Measurements from ENCODE around the gene HDAC9.

The HDAC9 gene

GRCh38 chr7:18495412-18496340 is at the start of gene HDAC9:
Gene HDAC9, plus strand, starts transcription at chr7:18495749. Its CDS starts 554 bp downstream, at chr7:18496303.
- Histone ChIP-seq H3K4me3 (peak within 1 kb of the TSS; percentile 73), H3K27me3 (no peaks in the 10 kb centered on the region), H3K4me1 (peaks cover 50% of the 10 kb centered on the region), H4K20me1 (no peaks in the 10 kb centered on the region), H3K36me3 (0 out of 2 replicates have a peak, but pooled peaks cover 4% of the 10 kb centered on the region), H3K9ac (peak within 1 kb of the TSS; percentile 81), H3K27ac (peak within 1 kb of the TSS; percentile 87), H3K9me3 (no peaks in the 10 kb centered on the region), H3K4me2 (peak within 1 kb of the TSS; percentile 85)
- TF ChIP-seq Cebpa-rat (IDR thresholded peaks at IDR 0.05): no peak

DNA sequence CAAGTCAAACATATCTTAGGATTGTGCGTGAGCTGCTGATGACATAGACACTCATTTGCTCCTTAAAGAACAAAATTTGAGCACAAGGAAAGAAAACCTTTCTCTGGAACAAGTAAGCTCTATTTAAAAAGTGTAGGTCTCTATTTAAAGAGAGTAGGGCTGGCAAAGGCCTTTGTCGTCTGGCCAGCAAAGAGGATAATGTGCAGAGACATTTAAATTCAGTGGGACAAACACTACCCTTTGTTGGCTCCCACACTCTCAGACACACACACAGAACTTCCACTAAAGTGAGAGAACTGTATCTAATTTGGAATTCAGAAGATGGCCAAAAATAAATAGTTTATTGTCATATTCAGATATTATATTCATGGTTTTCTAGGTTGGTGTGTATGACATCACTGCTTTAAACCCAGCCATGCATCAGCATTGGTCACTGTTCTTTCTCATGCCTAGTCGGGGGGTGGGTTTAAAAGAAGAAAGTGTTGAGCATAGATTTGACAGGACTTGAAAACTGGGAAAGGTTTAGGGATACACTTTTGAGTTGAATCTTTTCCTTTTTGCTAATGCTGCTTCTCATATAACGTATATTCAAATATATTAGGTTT is 49.5 kb upstream of the HDAC9 start:
- Histone ChIP-seq H3K4me1 (peaks cover 25% of the 10 kb centered on the region), H3K4me2 (peak overlapping the region; percentile 13; the same call in 1 of the 2 replicates), H3K27ac (no peak overlapping the region), H3K36me3 (no peaks in the 10 kb centered on the region), H3K4me3 (no peak overlapping the region), H3K9ac (no peak overlapping the region), H3K27me3 (no peaks in the 10 kb centered on the region), H4K20me1 (no peaks in the 10 kb centered on the region), H3K9me3 (no peaks in the 10 kb centered on the region)
- no peak for TF ChIP-seq Cebpa-rat (IDR thresholded peaks at IDR 0.05)

DNA sequence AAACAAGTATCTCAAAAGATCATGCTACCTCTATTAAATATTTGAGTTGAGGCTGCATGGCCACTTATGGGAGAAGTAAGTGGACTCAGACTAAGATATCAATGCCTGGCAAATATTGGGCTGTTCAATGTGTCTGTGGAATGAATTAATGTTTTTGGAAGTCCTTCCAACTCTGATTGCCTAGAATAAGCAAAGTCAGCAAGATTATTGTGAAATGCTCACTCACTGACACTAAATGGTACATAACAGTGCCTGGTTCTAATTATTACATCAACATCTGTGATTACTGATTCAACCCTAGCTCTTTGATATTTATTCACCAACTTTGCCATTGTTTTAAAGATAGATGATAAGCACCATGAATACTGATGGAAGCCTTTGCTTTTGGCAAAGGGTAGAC is 45.5 kb upstream of the HDAC9 start:
- Histone ChIP-seq H3K4me2 (no peak overlapping the region), H3K27ac (no peak overlapping the region), H3K27me3 (no peaks in the 10 kb centered on the region), H3K36me3 (no peaks in the 10 kb centered on the region), H4K20me1 (no peaks in the 10 kb centered on the region), H3K9me3 (peaks cover 11% of the 10 kb centered on the region), H3K4me1 (peaks cover 13% of the 10 kb centered on the region; the same call in 1 of the 2 replicates), H3K9ac (no peak overlapping the region), H3K4me3 (no peak overlapping the region)
- TF ChIP-seq Cebpa-rat (IDR thresholded peaks at IDR 0.05): no peak

- Histone ChIP-seq H3K4me3 (no peak overlapping the region), H3K4me2 (no peak overlapping the region), H3K36me3 (no peaks in the 10 kb centered on the region), H3K9me3 (peaks cover 11% of the 10 kb centered on the region), H3K27me3 (no peaks in the 10 kb centered on the region), H3K4me1 (peaks cover 6% of the 10 kb centered on the region; the same call in 1 of the 2 replicates), H3K9ac (no peak overlapping the region), H3K27ac (no peak overlapping the region), H4K20me1 (no peaks in the 10 kb centered on the region)
- TF ChIP-seq Cebpa-rat (IDR thresholded peaks at IDR 0.05): no peak
These were observed 39.9 kb upstream of the HDAC9 start for GRCh38 chr7:18455606-18456005.

GRCh38 chr7:18457832-18458231 is 37.7 kb upstream of the HDAC9 start:
- Histone ChIP-seq H3K4me2 (no peak overlapping the region), H3K9me3 (no peaks in the 10 kb centered on the region), H3K27ac (no peak overlapping the region), H3K4me1 (peaks cover 6% of the 10 kb centered on the region; the same call in 1 of the 2 replicates), H4K20me1 (no peaks in the 10 kb centered on the region), H3K9ac (no peak overlapping the region), H3K27me3 (no peaks in the 10 kb centered on the region), H3K4me3 (no peak overlapping the region), H3K36me3 (no peaks in the 10 kb centered on the region)
- TF ChIP-seq Cebpa-rat (IDR thresholded peaks at IDR 0.05): no peak

DNA sequence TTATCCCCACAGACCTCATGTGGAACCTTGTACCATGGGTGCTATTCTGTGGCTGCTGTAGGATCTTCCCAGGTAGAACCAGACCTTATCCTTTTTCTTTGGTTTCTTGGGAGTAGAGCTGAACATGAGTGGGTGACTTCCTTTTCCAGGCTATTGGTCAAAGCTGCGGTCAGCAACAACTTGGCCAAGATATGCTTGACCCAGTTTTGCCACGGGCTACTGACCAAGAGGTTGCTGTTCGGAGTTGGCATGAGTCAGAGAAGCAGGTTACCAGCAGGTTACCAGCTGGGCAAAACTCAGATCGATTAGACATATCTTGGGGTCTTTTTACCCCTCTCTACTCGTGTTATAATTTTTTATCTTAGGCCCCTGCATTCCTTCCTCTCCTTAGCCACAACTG is 36.7 kb upstream of the HDAC9 start:
- Histone ChIP-seq H4K20me1 (no peaks in the 10 kb centered on the region), H3K27ac (no peak overlapping the region), H3K36me3 (no peaks in the 10 kb centered on the region), H3K9me3 (no peaks in the 10 kb centered on the region), H3K4me1 (peaks cover 6% of the 10 kb centered on the region; the same call in 1 of the 2 replicates), H3K9ac (no peak overlapping the region), H3K4me2 (no peak overlapping the region), H3K27me3 (no peaks in the 10 kb centered on the region), H3K4me3 (no peak overlapping the region)
- TF ChIP-seq Cebpa-rat (IDR thresholded peaks at IDR 0.05): no peak

- Histone ChIP-seq H3K4me1 (peaks cover 6% of the 10 kb centered on the region; the same call in 1 of the 2 replicates), H3K9me3 (no peaks in the 10 kb centered on the region), H3K27me3 (no peaks in the 10 kb centered on the region), H3K27ac (no peak overlapping the region), H3K4me2 (no peak overlapping the region), H3K36me3 (no peaks in the 10 kb centered on the region), H3K9ac (no peak overlapping the region), H4K20me1 (no peaks in the 10 kb centered on the region), H3K4me3 (no peak overlapping the region)
- no peak for TF ChIP-seq Cebpa-rat (IDR thresholded peaks at IDR 0.05)
These were observed 35.9 kb upstream of the HDAC9 start for GRCh38 chr7:18459484-18460245.

DNA sequence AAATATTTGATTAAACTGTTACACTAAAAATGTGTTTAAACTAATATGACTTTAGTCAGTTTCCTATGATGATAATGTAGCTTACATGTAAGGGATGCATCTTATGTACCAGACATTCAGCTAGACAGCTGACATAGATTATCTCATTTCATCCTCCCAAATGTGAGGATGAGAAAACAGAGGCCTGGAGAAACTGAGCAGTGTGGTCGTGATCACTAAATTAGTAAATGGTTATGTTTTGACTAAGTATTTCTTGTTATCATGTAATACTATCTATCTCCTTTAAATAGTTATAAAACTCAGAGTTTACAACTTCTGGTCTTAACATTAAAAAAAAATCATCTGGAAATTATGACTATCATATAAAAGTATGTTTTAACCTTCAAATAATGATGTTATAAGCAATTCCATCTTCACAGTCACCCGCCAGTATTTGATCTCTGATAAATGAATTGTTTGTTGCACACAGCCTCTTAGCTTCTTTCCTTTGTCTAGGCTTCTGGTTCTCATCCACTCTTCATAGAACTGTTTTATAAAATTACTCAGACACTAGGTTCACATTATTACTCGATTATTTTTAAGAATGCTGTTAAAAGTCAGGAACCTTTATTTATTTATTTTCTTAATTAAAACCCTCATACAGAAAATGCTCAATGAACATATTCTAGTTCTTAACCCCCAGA is 33.6 kb upstream of the HDAC9 start:
- no peak overlapping the region for H3K4me2 ChIP-seq
- no peak overlapping the region for H3K9ac ChIP-seq
- no peak for TF ChIP-seq Cebpa-rat (IDR thresholded peaks at IDR 0.05)
- no peak overlapping the region for H3K4me3 ChIP-seq
- no peaks in the 10 kb centered on the region for H4K20me1 ChIP-seq
- H3K9me3 ChIP-seq: no peaks in the 10 kb centered on the region
- H3K36me3 ChIP-seq: no peaks in the 10 kb centered on the region
- no peak overlapping the region for H3K27ac ChIP-seq
- H3K27me3 ChIP-seq: no peaks in the 10 kb centered on the region
- peaks cover 6% of the 10 kb centered on the region; the same call in 1 of the 2 replicates for H3K4me1 ChIP-seq

GRCh38 chr7:18464830-18465229 is 30.7 kb upstream of the HDAC9 start:
- TF ChIP-seq Cebpa-rat (IDR thresholded peaks at IDR 0.05): no peak
- Histone ChIP-seq H3K4me2 (no peak overlapping the region), H3K27ac (no peak overlapping the region), H3K36me3 (no peaks in the 10 kb centered on the region), H3K4me3 (no peak overlapping the region), H4K20me1 (no peaks in the 10 kb centered on the region), H3K9me3 (no peaks in the 10 kb centered on the region), H3K4me1 (peaks cover 3% of the 10 kb centered on the region; the same call in 1 of the 2 replicates), H3K27me3 (no peaks in the 10 kb centered on the region), H3K9ac (no peak overlapping the region)
